HG02798 (cell line): ENCODE measurements around the gene ETV6.

Source experiments
- ATAC-seq: cut with Tn5 transposase; IDR thresholded peaks from one replicate; pipeline ENCODE4 v1.9.1; 2021; ENCODE audit warnings: mild to moderate bottlenecking; ENCODE audit not compliant: unreplicated experiment, poor library complexity

Gene ETV6

DNA sequence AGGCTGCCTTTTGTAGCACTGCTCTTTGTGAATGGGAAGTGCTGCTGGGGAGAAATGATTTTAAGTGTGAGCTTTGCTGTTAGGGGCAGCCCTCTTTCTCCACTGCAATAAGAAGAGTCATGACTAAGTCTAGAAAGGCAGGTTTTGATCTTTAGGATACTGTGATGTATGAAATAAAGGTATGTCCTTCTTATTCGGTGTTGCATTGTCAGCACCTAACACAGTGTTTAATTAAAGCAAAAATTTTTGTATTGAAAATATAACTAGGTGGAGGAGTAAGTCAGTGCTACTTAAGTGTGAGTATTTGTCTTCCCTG lies 81.5 kb downstream of the ETV6 start:
- ATAC-seq = no peak

- peak; percentile 20 for ATAC-seq
Measured at GRCh38 chr12:11731455-11731854, 82.0 kb downstream of the ETV6 start.

- ATAC-seq = no peak
Measured at GRCh38 chr12:11732023-11732422, 82.5 kb downstream of the ETV6 start.

GRCh38 chr12:11732715-11733114 lies 83.2 kb downstream of the ETV6 start:
- no peak for ATAC-seq

- ATAC-seq = no peak
Measured at GRCh38 chr12:11734580-11735180, 85.2 kb downstream of the ETV6 start.

- ATAC-seq = no peak
Measured at GRCh38 chr12:11738450-11738849, 89.0 kb downstream of the ETV6 start.

GRCh38 chr12:11739980-11740577 lies 90.6 kb downstream of the ETV6 start:
- no peak for ATAC-seq

DNA sequence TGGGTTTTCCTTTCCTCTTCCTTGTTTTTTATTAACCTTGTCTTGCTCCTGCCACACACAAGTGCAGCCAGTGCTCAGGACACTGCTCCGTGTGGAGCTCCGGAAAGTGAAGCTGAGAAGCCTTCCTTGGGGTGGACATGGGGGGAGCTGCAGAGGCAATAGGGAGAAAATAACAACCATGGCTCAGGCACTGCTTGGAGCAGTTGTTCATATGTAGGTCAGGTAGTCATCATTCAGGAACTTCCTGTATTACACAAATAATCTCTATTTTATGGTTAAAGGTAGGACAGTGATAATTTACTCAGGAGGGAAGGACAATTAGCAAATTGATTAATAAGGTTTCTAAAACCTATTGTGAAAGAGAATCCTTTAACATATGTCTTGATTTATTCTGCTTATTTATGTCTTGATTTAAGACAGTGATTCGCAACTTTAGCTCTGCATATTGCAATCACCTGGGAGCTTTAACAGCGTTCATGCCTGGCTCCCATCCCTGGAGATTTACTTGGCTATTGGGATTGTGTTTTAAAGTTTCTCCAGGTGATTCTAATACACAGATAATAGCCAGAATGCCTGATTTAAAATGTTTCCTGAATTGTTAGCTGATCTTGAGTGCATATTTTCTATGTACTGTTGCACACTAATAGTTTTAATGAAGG lies 92.1 kb downstream of the ETV6 start:
- no peak for ATAC-seq

GRCh38 chr12:11743423-11744409 lies 94.2 kb downstream of the ETV6 start:
- no peak for ATAC-seq

DNA sequence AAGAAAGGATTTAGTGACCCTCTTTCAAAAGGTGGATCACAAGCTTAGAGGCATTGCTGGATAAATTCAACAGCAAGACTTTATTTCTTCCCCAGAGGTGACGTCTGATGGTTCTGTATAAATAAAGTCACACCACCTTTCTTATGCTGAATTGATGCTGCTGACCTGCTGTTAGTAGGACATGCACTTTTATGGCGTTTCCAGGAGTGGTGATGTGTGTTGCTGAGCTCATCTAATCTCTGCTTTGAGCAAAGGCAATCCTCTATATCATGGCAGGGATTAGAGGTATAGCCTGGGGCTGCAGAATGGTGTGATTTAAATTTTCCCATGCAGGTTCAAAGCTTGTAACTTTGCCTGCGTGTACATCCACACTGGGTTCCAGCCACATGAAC lies 94.9 kb downstream of the ETV6 start:
- no peak for ATAC-seq

- ATAC-seq = no peak
Measured at GRCh38 chr12:11745113-11745512, 95.6 kb downstream of the ETV6 start.

GRCh38 chr12:11746024-11746771 lies 96.7 kb downstream of the ETV6 start:
- ATAC-seq = peak; percentile 33

- ATAC-seq = peak; percentile 45
Measured at GRCh38 chr12:11746940-11747716, 97.7 kb downstream of the ETV6 start.

DNA sequence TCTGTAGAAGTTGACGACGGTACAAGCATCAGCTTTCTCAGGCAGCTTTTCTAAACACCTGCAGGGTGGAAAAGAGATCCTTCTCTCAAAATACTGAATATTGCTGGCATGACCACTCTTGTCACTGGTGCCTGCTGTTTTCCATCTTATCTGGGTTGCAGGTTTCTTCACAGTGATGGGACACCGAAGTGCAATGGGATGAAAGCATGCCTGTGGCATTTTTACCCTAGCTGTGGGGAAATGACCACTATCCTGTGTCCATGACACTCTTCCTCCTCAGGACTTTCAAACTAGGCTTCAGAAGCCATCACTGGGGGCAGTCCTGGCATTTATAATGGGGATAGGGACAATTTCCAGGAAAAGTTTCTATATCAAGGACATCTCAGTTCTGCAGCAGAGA lies 98.5 kb downstream of the ETV6 start:
- no peak for ATAC-seq

DNA sequence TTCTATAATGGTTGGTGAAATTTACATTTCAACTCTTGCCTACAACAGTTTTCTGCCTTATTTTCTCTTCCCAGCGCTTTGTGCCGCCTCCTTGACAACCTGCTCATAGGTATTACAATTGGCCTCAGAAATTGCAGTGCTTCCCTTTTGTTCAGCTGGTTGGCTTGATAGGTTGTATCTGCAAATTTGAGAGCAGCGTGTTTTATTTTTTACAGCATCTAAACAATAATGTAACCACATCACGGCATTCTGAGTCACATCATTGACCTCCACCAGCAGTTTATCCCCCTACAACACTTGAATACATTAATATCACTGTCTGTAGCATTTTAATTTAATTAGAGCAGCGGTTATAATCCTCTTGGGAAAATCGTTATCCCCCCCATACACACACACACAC lies 99.4 kb downstream of the ETV6 start:
- ATAC-seq = no peak

GRCh38 chr12:11749943-11750690 lies 100.6 kb downstream of the ETV6 start:
- ATAC-seq = peak; percentile 58

DNA sequence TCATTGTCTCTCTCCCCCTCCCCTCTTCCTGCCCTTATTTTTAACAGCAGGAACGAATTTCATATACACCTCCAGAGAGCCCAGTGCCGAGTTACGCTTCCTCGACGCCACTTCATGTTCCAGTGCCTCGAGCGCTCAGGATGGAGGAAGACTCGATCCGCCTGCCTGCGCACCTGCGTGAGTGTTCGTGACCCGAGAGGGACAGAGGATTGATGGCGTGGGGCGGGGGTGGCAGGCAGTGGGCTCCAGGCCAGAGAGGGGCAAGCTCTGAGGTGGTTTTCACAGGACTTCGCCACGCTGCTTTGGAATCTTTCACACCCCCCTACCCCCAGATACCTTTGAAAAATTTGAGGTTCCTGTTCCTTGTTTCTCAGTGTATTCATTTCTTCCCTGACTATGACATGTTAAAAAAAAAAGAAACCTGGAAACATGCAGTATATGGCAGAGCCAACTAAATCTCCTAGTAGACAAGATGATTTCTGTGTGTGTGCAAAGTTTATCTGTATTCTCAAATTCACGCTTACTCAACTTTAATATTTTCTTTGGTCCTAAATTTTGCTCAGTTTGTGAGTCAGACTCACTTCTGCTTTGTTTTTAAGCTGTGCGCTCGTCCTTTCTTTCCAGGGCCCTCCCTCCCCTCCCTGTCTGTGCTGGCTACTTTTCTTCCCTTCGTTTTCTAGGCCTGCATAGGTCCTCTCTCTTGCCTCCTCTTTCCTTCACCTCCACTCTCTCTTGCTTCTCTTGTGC lies 103.1 kb downstream of the ETV6 start:
- ATAC-seq = no peak

GRCh38 chr12:11753150-11753499 lies 103.7 kb downstream of the ETV6 start:
- peak; percentile 33 for ATAC-seq
